ENCODE measurements around the gene NUP205.

GRCh38 chr7:135616136-135616535 lies 58.4 kb downstream of the NUP205 start:
- TF ChIP-seq YY1 (IDR thresholded peaks at IDR 0.05; ENCODE audit: insufficient read depth, insufficient read length) (no peak), ZNF274 (IDR thresholded peaks at IDR 0.05; ENCODE audit: low read depth, low read length) (no peak), SUZ12 (IDR thresholded peaks at IDR 0.05; ENCODE audit: extremely low read depth, insufficient read depth, insufficient read length) (no peak)
